Measurements from ENCODE around the gene PKIB.
"Not testable (repeated sequence)": the region's sequence is repeated elsewhere in the genome, so short reads cannot be mapped to it uniquely, and the experiment has no call there.

The PKIB gene

GRCh38 chr6:122727244-122727643 lies 117.0 kb downstream of the PKIB start:
- H3K9ac ChIP-seq (ENCODE audit: low read length), result no peak overlapping the region
- H3K4me3 ChIP-seq (ENCODE audit: low read length), result no peak overlapping the region
- DNase-seq (ENCODE audit: low read depth), result no peak
- no peaks in the 10 kb centered on the region for H3K9me3 ChIP-seq (ENCODE audit: control insufficient read depth, low read length)
- H3K36me3 ChIP-seq (ENCODE audit: control insufficient read depth, insufficient read depth, low read length, severe bottlenecking), result no peaks in the 10 kb centered on the region
- H3K27me3 ChIP-seq (replicated peaks; ENCODE audit: control insufficient read depth, insufficient read depth, low read length), result no peaks in the 10 kb centered on the region
- H3K4me1 ChIP-seq (ENCODE audit: control insufficient read depth, insufficient read depth, low read length), result no peaks in the 10 kb centered on the region

GRCh38 chr6:122730334-122730733 lies 120.1 kb downstream of the PKIB start:
- Histone ChIP-seq H3K27me3 (replicated peaks; ENCODE audit: control insufficient read depth, insufficient read depth, low read length) (no peaks in the 10 kb centered on the region), H3K4me3 (ENCODE audit: low read length) (no peak overlapping the region), H3K9me3 (ENCODE audit: control insufficient read depth, low read length) (no peaks in the 10 kb centered on the region), H3K4me1 (ENCODE audit: control insufficient read depth, insufficient read depth, low read length) (no peaks in the 10 kb centered on the region), H3K9ac (ENCODE audit: low read length) (no peak overlapping the region), H3K36me3 (ENCODE audit: control insufficient read depth, insufficient read depth, low read length, severe bottlenecking) (no peaks in the 10 kb centered on the region)
- no peak for DNase-seq (ENCODE audit: low read depth)

- no peak overlapping the region for H3K4me3 ChIP-seq (ENCODE audit: low read length)
- H3K36me3 ChIP-seq (ENCODE audit: control insufficient read depth, insufficient read depth, low read length, severe bottlenecking), result no peaks in the 10 kb centered on the region
- no peak overlapping the region for H3K9ac ChIP-seq (ENCODE audit: low read length)
- H3K9me3 ChIP-seq (ENCODE audit: control insufficient read depth, low read length), result no peaks in the 10 kb centered on the region
- H3K4me1 ChIP-seq (ENCODE audit: control insufficient read depth, insufficient read depth, low read length), result no peaks in the 10 kb centered on the region
- H3K27me3 ChIP-seq (replicated peaks; ENCODE audit: control insufficient read depth, insufficient read depth, low read length), result no peaks in the 10 kb centered on the region
- peak; percentile 79 for DNase-seq (ENCODE audit: low read depth)
Observed at GRCh38 chr6:122730775-122731386, 120.7 kb downstream of the PKIB start.

- H3K4me3 ChIP-seq (ENCODE audit: low read length), result no peak overlapping the region
- no peaks in the 10 kb centered on the region for H3K27me3 ChIP-seq (replicated peaks; ENCODE audit: control insufficient read depth, insufficient read depth, low read length)
- H3K4me1 ChIP-seq (ENCODE audit: control insufficient read depth, insufficient read depth, low read length), result no peaks in the 10 kb centered on the region
- H3K9me3 ChIP-seq (ENCODE audit: control insufficient read depth, low read length), result no peaks in the 10 kb centered on the region
- H3K9ac ChIP-seq (ENCODE audit: low read length), result no peak overlapping the region
- DNase-seq (ENCODE audit: low read depth), result no peak
- H3K36me3 ChIP-seq (ENCODE audit: control insufficient read depth, insufficient read depth, low read length, severe bottlenecking), result no peaks in the 10 kb centered on the region
Observed at GRCh38 chr6:122733259-122733658, 123.1 kb downstream of the PKIB start.

GRCh38 chr6:122734529-122735395 lies 124.6 kb downstream of the PKIB start:
- Histone ChIP-seq H3K9me3 (ENCODE audit: control insufficient read depth, low read length) (no peaks in the 10 kb centered on the region), H3K4me3 (ENCODE audit: low read length) (no peak overlapping the region), H3K27me3 (replicated peaks; ENCODE audit: control insufficient read depth, insufficient read depth, low read length) (no peaks in the 10 kb centered on the region), H3K4me1 (ENCODE audit: control insufficient read depth, insufficient read depth, low read length) (no peaks in the 10 kb centered on the region), H3K9ac (ENCODE audit: low read length) (no peak overlapping the region), H3K36me3 (ENCODE audit: control insufficient read depth, insufficient read depth, low read length, severe bottlenecking) (no peaks in the 10 kb centered on the region)
- DNase-seq (ENCODE audit: low read depth), result no peak

GRCh38 chr6:122735582-122735981 lies 125.4 kb downstream of the PKIB start:
- Histone ChIP-seq H3K27me3 (replicated peaks; ENCODE audit: control insufficient read depth, insufficient read depth, low read length) (no peaks in the 10 kb centered on the region), H3K9ac (ENCODE audit: low read length) (no peak overlapping the region), H3K4me1 (ENCODE audit: control insufficient read depth, insufficient read depth, low read length) (no peaks in the 10 kb centered on the region), H3K4me3 (ENCODE audit: low read length) (no peak overlapping the region), H3K36me3 (ENCODE audit: control insufficient read depth, insufficient read depth, low read length, severe bottlenecking) (no peaks in the 10 kb centered on the region), H3K9me3 (ENCODE audit: control insufficient read depth, low read length) (no peaks in the 10 kb centered on the region)
- no peak for DNase-seq (ENCODE audit: low read depth)

GRCh38 chr6:122736163-122736562 lies 126.0 kb downstream of the PKIB start:
- H3K9me3 ChIP-seq (ENCODE audit: control insufficient read depth, low read length), result no peaks in the 10 kb centered on the region

GRCh38 chr6:122736616-122737015 lies 126.4 kb downstream of the PKIB start:
- H3K4me3 ChIP-seq (ENCODE audit: low read length), result no peak overlapping the region
- H3K4me1 ChIP-seq (ENCODE audit: control insufficient read depth, insufficient read depth, low read length), result no peaks in the 10 kb centered on the region
- no peak for DNase-seq (ENCODE audit: low read depth)
- no peaks in the 10 kb centered on the region for H3K36me3 ChIP-seq (ENCODE audit: control insufficient read depth, insufficient read depth, low read length, severe bottlenecking)
- H3K9me3 ChIP-seq (ENCODE audit: control insufficient read depth, low read length), result no peaks in the 10 kb centered on the region
- H3K27me3 ChIP-seq (replicated peaks; ENCODE audit: control insufficient read depth, insufficient read depth, low read length), result no peaks in the 10 kb centered on the region
- no peak overlapping the region for H3K9ac ChIP-seq (ENCODE audit: low read length)

More at GRCh38 chr6:122736163-122736562, 126.0 kb downstream of the PKIB start:
- H3K36me3 ChIP-seq (ENCODE audit: control insufficient read depth, insufficient read depth, low read length, severe bottlenecking), result no peaks in the 10 kb centered on the region
- H3K4me3 ChIP-seq (ENCODE audit: low read length), result no peak overlapping the region
- H3K4me1 ChIP-seq (ENCODE audit: control insufficient read depth, insufficient read depth, low read length), result no peaks in the 10 kb centered on the region
- H3K27me3 ChIP-seq (replicated peaks; ENCODE audit: control insufficient read depth, insufficient read depth, low read length), result no peaks in the 10 kb centered on the region
- DNase-seq (ENCODE audit: low read depth), result no peak
- no peak overlapping the region for H3K9ac ChIP-seq (ENCODE audit: low read length)

GRCh38 chr6:122740091-122740490 lies 129.9 kb downstream of the PKIB start:
- Histone ChIP-seq H3K9me3 (ENCODE audit: control insufficient read depth, low read length) (no peaks in the 10 kb centered on the region), H3K9ac (ENCODE audit: low read length) (no peak overlapping the region), H3K4me1 (ENCODE audit: control insufficient read depth, insufficient read depth, low read length) (no peaks in the 10 kb centered on the region), H3K36me3 (ENCODE audit: control insufficient read depth, insufficient read depth, low read length, severe bottlenecking) (no peaks in the 10 kb centered on the region), H3K27me3 (replicated peaks; ENCODE audit: control insufficient read depth, insufficient read depth, low read length) (no peaks in the 10 kb centered on the region), H3K4me3 (ENCODE audit: low read length) (no peak overlapping the region)
- DNase-seq (ENCODE audit: low read depth), result no peak

- no peaks in the 10 kb centered on the region for H3K27me3 ChIP-seq (replicated peaks; ENCODE audit: control insufficient read depth, insufficient read depth, low read length)
- DNase-seq (ENCODE audit: low read depth), result no peak
- H3K4me3 ChIP-seq (ENCODE audit: low read length), result no peak overlapping the region
Observed at GRCh38 chr6:122740936-122741335, 130.7 kb downstream of the PKIB start.

GRCh38 chr6:122744247-122744646 lies 134.0 kb downstream of the PKIB start:
- H3K36me3 ChIP-seq (ENCODE audit: control insufficient read depth, insufficient read depth, low read length, severe bottlenecking); H3K4me3 ChIP-seq (ENCODE audit: low read length); H3K9ac ChIP-seq (ENCODE audit: low read length); H3K9me3 ChIP-seq (ENCODE audit: control insufficient read depth, low read length); H3K27me3 ChIP-seq (replicated peaks; ENCODE audit: control insufficient read depth, insufficient read depth, low read length); H3K4me1 ChIP-seq (ENCODE audit: control insufficient read depth, insufficient read depth, low read length): not testable (repeated sequence)
- DNase-seq (ENCODE audit: low read depth), result peak; percentile 37

More at GRCh38 chr6:122740936-122741335, 130.7 kb downstream of the PKIB start:
- no peak overlapping the region for H3K9ac ChIP-seq (ENCODE audit: low read length)
- H3K4me1 ChIP-seq (ENCODE audit: control insufficient read depth, insufficient read depth, low read length), result no peaks in the 10 kb centered on the region
- no peaks in the 10 kb centered on the region for H3K9me3 ChIP-seq (ENCODE audit: control insufficient read depth, low read length)
- no peaks in the 10 kb centered on the region for H3K36me3 ChIP-seq (ENCODE audit: control insufficient read depth, insufficient read depth, low read length, severe bottlenecking)
